GM20000 (cell line): ENCODE measurements around the gene ECEL1.

Source experiments
- DNase-seq: peaks from one replicate; pipeline ENCODE4 v3.0.0; 2012; ENCODE audit warnings: low spot score
- CTCF ChIP-seq: IDR thresholded peaks from 2 replicates; pipeline ENCODE4 v1.5.1; 2012; ENCODE audit warnings: mild to moderate bottlenecking, control low read depth; ENCODE audit errors: extremely low read depth, missing control alignments

The ECEL1 gene

DNA sequence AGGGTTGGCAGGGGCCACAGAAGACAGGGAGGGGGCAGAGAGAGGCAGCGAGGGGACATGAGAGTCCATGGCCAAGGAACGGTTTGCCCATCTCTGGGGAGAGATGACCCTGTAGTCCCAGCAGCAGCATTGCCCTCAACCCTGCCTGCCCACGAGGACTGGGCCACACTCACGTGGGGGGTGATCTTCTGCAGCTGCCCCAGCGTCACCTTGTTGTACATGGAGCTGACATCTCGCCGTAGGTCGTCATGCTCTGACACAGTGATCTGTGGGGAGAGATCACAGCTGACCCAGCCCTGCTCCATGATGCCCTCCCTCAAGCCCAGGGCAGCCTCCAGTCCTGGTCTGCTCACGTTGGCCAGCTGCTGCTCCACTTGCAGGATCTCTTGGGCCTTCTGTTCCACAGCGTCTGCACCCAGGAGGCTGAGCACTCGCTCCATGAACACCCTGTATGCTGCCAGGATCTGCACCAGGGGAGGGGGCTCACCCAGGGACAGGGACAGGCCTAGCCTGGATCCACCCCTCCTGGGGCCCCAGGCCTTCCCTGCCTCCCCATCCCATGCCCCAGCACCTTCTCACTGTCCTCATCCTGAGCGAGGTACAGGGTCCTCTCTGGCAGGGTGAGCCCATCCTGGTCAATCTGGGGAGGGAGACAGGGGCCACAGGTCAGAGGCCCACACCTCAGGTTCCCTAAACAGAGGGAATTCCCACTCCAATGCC is 2.8 kb downstream of the ECEL1 start:
- DNase-seq: no peak
- TF ChIP-seq CTCF: no peak

DNA sequence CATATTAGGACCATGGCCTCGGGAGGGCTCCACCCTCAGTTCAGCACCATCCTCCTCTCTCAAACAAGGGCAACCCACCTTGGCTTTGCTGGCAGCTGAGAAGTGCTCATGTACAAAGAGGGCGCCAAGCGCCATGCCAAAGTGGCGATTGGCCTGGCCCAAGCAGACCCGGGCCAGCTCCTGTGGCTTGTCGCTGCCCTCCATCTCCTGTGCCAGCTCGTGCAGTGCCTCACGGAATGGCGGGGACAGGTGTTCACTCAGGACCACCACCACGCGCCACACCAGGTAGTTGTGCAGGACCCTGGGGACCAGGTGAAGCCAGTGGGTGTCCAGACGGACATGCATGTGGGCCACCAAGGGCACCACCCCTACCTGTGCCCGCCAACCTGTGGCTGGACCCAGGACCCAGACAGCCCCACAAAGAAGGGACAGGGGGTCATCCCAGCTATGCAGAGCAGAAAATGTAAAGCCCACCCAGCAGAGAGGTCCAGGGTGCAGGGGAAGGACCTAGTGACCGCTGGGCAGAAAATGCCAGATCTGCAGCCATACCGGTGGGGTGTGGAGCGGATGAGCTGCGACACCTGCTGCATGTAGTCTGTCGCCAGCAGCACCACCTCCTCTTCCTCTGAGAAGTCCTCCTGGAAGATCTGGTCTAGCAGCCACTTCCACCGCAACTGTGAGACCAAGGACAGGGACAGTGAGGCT is 3.6 kb downstream of the ECEL1 start:
- no peak for DNase-seq
- no peak for TF ChIP-seq CTCF

DNA sequence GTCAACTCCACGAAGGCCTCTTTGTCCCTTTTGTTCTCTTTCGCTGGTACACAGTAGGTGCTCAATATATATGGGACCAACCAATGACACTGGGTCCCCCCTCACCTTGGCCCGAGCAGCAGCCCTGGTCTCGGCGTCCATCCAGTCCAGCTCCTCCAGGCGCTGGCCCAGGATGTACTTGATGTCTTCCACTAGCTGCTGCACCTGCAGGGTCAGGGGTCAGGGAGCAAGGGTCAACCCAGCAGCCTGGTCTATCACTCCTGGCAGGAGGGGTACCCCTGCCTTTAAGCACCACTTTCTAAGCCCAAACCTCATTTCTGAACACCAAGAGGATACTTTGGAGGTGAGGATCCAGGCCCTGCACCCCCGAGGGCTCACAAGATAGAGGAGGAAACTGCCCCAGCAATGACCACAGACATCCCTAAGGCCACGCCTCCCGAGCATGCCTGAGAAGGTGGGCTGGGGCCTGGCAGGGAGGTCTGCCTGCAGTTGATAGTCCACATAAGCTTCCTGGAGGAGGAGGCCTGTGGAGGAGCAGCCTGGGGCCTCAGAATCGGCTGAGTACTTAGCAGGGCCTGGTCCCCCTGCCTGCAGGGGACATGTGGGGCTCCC is 4.2 kb downstream of the ECEL1 start:
- no peak for DNase-seq
- no peak for TF ChIP-seq CTCF

DNA sequence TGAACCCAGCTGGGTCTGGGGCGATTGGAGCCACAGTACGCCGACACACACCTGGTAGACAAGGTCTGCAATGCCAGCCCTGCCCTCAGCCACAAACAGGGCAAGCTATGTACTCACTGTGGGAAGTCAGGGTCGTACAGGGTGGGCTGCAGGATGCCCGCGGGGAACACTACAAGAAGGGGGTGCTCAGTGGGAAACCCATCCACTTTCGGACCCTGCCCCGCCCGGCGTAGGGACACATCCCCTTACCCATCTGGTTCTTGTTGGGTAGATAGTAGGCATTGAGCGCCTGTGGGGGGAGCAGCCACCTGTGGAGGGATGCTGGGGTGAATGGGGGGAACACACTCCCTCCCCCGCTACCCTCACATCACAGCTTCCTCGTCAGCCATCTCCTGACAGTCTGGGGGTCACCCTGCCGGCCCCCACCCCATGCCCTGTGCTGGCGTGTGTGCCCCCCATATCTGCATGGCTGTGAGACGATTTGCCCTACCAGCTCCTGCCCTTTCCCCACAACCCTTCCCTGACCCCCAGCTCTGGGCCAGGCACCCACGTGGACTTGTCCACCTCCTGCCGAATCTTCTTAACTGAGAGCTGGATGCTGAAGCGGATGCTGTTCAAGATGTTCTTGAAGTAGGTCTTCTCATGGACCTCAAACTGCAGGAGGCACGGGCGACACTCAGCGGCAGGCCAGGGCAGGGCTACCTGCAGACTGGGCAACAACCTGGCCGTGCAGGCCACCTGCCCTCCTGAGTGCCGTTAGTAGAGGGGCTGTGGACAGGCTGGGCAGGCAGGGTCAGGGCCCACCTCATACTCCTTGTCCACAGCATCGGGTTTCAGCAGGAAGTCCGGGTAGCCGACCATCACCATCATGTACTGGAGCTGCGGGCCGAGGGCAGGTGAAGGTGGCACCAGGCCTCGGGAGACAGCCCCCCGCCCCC is 5.1 kb downstream of the ECEL1 start:
- DNase-seq: no peak
- no peak for TF ChIP-seq CTCF

GRCh38 chr2:232481322-232482140 is 6.1 kb downstream of the ECEL1 start:
- TF ChIP-seq CTCF: no peak
- no peak for DNase-seq
